Lower leg skin (tissue), 3 donors: ENCODE results near the gene TRAK1.

Source experiments
- CTCF ChIP-seq, 3 donors: fragments of 450-650 bp; IDR thresholded peaks; one replicate each; pipeline ENCODE4 v1.5.1; 2016; ENCODE audit warnings: antibody characterized with exemption in 3 of 3, mild to moderate bottlenecking in 3 of 3, moderate library complexity in 2 of 3
- POLR2A ChIP-seq, 2 donors: fragments of 450-650 bp; IDR thresholded peaks; one replicate each; pipeline ENCODE4 v1.6.1; 2016 to 2017; ENCODE audit warnings: antibody characterized with exemption in 2 of 2, mild to moderate bottlenecking in 1 of 2, moderate library complexity in 1 of 2

DNA sequence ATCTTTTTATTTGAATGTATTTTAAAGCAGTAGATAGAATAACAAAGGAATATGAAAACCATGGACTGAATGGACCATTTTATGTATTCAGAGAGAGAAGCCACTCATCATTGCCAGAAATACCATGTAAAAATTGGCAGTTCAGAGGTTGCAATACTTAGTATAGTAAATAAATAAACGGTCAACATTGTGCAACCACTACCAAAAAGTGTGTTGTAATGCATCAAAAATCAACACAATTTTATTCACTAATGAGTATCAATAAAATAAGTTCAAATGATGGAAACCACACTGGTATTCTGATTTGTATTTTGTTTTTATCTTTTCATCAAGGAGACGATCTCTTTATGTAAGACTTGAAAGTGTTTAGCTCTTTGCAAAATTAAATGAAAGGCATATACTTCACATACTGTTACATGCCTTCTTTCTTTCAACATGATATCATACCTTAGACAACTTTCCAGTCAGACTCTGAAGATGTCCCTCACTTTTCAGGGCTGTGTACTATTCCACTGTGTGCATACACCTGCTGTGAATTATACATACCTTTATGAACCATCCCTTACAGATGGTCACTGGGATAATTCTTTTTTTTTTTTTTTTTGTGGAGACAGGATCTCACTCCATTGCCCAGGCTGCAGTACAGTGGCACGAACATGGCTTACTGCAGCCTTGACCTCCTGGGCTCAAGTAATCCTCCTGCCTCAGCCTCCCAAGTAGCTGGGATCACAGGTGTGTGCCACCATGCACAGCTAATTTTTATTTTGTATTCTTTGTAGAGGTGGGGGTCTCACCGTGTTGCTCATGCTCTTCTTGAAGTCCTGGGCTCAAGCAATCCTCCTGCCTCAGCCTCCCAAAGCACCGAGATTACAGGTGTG lies 134.6 kb downstream of the TRAK1 start:
- TF ChIP-seq CTCF (IDR thresholded peaks at IDR 0.05) (no peak), POLR2A (IDR thresholded peaks at IDR 0.05) (no peak)
